Measurements from ENCODE around the gene FNBP1.

The FNBP1 gene

GRCh38 chr9:129887334-129888292 is 155.4 kb downstream of the FNBP1 start:
- no peak overlapping the region for H3K9ac ChIP-seq (ENCODE audit: low read depth, low read length)

DNA sequence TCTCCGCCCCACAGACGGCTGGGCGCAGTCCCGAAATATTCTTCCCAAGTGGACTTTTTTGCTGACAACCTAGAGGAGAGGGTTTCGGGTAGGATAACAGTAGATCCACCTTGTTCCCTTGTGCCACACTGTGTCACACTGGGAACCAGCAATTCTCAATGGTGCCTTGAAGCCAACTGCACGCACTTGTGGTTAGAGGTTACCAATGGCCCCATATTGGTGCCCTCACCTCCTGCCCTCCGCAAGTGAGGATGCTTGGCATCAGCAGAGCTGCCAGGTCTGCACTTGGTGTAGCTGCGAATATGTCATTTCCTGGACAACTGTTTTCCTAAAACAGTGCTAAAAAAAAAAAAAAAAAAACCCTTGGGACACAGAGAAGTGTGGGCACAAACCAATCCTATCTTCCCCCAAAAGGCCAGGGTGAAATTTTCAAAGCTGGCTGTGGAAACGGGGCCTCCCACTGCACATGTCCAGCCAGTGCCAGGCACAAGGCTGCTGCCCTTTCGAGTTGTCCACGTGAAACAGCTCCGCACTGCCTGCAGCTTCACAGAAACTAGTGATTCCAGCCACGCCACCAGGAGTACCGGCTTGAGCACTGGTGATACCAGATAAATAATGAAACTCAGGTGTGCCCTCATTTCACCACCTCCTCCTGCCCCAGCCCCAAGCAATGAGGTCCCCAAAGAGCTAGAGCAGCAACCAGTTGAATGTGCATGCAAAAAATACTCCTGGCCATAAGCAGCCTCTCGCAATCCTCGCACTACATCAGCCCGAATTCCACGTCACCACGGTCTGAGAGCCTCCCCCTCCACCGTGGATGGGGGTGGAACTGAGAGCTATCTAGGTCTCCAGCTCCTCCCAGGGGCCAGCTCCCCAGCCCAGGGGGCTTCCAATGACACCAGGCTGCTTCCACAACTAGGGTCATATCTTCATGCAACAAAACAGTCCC is 156.5 kb downstream of the FNBP1 start:
- Histone ChIP-seq H3K27ac (ENCODE audit: low read depth, low read length) (peak overlapping the region; percentile 47), H3K36me3 (ENCODE audit: control insufficient read depth, insufficient read depth, low read length) (peaks cover 5% of the 10 kb centered on the region; the same call in 1 of the 2 replicates), H3K9ac (ENCODE audit: low read depth, low read length) (no peak overlapping the region), H3K4me3 (ENCODE audit: low read depth, low read length) (no peak overlapping the region), H3K27me3 (ENCODE audit: control insufficient read depth, insufficient read depth, low read length) (no peaks in the 10 kb centered on the region), H3K9me3 (ENCODE audit: control insufficient read depth, insufficient read depth, low read length) (no peaks in the 10 kb centered on the region), H3K4me1 (ENCODE audit: control insufficient read depth, insufficient read depth, low read length) (peaks cover 37% of the 10 kb centered on the region)

More at GRCh38 chr9:129887334-129888292, 155.4 kb downstream of the FNBP1 start:
- Histone ChIP-seq H3K27me3 (ENCODE audit: control insufficient read depth, insufficient read depth, low read length) (no peaks in the 10 kb centered on the region), H3K27ac (ENCODE audit: low read depth, low read length) (peak overlapping the region; percentile 35), H3K4me3 (ENCODE audit: low read depth, low read length) (no peak overlapping the region), H3K36me3 (ENCODE audit: control insufficient read depth, insufficient read depth, low read length) (no peaks in the 10 kb centered on the region), H3K4me1 (ENCODE audit: control insufficient read depth, insufficient read depth, low read length) (peaks cover 37% of the 10 kb centered on the region), H3K9me3 (ENCODE audit: control insufficient read depth, insufficient read depth, low read length) (no peaks in the 10 kb centered on the region)

- Histone ChIP-seq H3K9me3 (ENCODE audit: control insufficient read depth, insufficient read depth, low read length) (no peaks in the 10 kb centered on the region), H3K27me3 (ENCODE audit: control insufficient read depth, insufficient read depth, low read length) (no peaks in the 10 kb centered on the region), H3K4me3 (ENCODE audit: low read depth, low read length) (peak overlapping the region; percentile 53), H3K36me3 (ENCODE audit: control insufficient read depth, insufficient read depth, low read length) (peaks cover 9% of the 10 kb centered on the region), H3K4me1 (ENCODE audit: control insufficient read depth, insufficient read depth, low read length) (peaks cover 40% of the 10 kb centered on the region), H3K27ac (ENCODE audit: low read depth, low read length) (peak overlapping the region; percentile 49), H3K9ac (ENCODE audit: low read depth, low read length) (0 out of 2 replicates have a peak overlapping the region, but pooled peaks have one; percentile 26)
Observed at GRCh38 chr9:129885670-129886106, 157.3 kb downstream of the FNBP1 start.

DNA sequence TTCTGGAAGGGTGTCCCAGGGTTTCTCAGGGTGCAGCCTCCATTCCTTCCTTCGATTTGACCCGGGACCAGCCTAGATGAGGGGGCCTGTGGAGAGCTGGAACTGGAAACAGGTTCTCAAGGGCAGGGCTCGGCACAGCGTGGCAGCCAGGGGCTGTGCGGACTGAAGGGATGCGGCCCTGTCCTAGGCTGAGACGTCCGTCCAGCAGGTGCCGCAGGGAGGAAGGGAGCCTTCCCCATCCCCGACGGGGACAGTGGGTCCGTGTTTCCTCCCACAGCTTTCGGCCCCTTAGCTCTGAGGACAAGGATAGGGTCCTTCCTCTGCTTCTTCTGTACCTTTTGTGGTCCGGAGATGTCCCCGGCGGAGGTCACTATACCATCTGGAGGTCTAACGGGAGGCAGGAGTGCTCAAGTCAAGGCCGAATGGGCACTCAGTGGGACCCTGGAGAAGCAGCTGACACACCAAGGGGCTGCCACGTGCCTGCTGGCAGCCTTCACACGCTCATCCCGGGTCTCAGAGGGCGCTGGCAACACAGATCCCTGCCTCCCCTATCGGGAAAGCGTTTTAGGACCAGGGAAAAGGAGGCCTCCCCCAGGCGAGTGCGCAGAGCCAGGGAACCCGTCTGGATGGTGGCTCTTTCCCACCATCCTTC is 157.8 kb downstream of the FNBP1 start:
- Histone ChIP-seq H3K9me3 (ENCODE audit: control insufficient read depth, insufficient read depth, low read length) (no peaks in the 10 kb centered on the region), H3K9ac (ENCODE audit: low read depth, low read length) (peak overlapping the region; percentile 48; the same call in 1 of the 2 replicates), H3K27ac (ENCODE audit: low read depth, low read length) (peak overlapping the region; percentile 53), H3K36me3 (ENCODE audit: control insufficient read depth, insufficient read depth, low read length) (peaks cover 13% of the 10 kb centered on the region), H3K4me3 (ENCODE audit: low read depth, low read length) (peak overlapping the region; percentile 53), H3K4me1 (ENCODE audit: control insufficient read depth, insufficient read depth, low read length) (peaks cover 42% of the 10 kb centered on the region), H3K27me3 (ENCODE audit: control insufficient read depth, insufficient read depth, low read length) (no peaks in the 10 kb centered on the region)

DNA sequence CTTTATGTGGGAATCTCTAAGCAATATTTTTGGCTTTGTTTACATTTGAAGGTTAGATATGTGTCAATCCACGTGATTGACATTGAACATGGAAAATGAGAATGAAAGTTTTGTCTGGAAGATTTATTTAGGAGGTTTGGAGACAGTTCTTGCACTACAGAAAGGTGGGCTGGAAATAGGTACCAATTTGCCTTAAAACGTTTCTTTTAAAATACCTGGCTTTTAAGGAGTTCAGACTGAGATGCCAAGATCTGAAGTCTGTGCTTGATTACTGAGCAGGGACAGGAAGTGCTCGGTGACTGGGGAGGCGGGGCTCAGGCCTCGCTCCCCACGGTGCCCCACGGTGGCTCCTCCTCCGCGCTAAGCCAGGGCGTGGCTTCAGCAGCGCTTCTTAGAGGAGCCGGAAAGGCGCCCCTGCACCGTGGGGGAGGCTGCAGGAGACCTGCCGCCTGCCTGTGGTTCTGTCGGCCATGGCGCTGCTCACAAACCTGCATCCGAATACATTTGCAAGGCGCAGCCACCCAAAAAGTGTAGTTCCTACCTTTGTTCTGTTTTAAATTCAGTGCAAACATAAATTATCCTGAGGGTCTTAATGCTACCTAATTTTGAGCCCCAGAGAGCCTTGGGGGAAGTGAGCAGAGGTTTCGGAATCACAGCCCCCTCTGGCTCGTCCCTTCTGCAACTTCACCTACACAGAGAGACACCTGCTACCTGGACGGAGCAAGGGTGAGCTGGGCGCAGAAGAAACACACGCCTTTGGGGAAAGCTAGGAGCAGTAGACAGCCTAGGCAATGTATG is 158.6 kb downstream of the FNBP1 start:
- H3K4me3 ChIP-seq (ENCODE audit: low read depth, low read length) = peak overlapping the region; percentile 53
- H3K27ac ChIP-seq (ENCODE audit: low read depth, low read length) = peak overlapping the region; percentile 61

DNA sequence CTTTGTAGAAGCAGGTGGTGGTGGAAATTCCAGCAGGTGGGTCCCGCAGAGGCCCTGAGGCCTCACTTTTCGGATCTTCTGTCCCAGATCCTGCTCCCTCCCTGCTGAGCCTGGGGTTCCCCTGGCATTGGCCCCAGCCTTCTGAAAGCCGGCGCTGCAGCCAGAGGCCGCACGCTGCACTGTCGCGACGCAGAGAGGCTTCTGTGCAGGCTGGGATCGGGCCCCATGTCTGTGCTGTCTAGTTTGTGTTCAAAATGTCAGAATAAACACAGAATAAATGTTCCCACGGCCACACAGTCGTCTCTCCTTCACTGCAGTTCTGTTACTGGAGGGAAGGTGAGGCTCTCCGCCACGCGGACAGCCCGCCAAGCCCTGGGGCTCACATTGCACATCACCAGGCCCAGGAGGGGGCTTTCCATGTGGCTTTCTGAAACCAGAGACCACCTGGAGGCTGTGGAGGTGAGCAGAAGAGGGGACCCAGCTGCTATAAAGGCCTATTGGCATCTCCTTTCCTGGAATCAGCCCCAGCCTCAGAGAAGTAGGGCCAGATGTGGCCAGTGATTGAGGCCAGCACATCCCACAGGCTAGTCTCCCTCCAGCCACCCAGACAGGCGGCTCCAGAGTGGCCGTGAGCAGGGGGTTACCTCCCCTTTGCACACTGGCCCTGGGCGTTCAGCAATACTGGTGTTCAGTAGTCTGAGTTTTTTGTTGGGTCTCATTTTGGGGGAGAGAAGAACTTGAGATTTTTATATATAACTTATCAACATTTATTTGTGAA is 161.3 kb downstream of the FNBP1 start:
- Histone ChIP-seq H3K4me3 (ENCODE audit: low read depth, low read length) (no peak overlapping the region), H3K27ac (ENCODE audit: low read depth, low read length) (no peak overlapping the region), H3K9ac (ENCODE audit: low read depth, low read length) (no peak overlapping the region), H3K4me1 (ENCODE audit: control insufficient read depth, insufficient read depth, low read length) (peaks cover 29% of the 10 kb centered on the region), H3K36me3 (ENCODE audit: control insufficient read depth, insufficient read depth, low read length) (peaks cover 13% of the 10 kb centered on the region), H3K27me3 (ENCODE audit: control insufficient read depth, insufficient read depth, low read length) (no peaks in the 10 kb centered on the region), H3K9me3 (ENCODE audit: control insufficient read depth, insufficient read depth, low read length) (no peaks in the 10 kb centered on the region)

More for the DNA sequence above, 158.6 kb downstream of the FNBP1 start:
- Histone ChIP-seq H3K4me1 (ENCODE audit: control insufficient read depth, insufficient read depth, low read length) (peaks cover 36% of the 10 kb centered on the region), H3K36me3 (ENCODE audit: control insufficient read depth, insufficient read depth, low read length) (peaks cover 13% of the 10 kb centered on the region), H3K9ac (ENCODE audit: low read depth, low read length) (peak overlapping the region; percentile 48; the same call in 1 of the 2 replicates), H3K27me3 (ENCODE audit: control insufficient read depth, insufficient read depth, low read length) (no peaks in the 10 kb centered on the region), H3K9me3 (ENCODE audit: control insufficient read depth, insufficient read depth, low read length) (no peaks in the 10 kb centered on the region)

- H3K27ac ChIP-seq (ENCODE audit: low read depth, low read length) = no peak overlapping the region
- no peak overlapping the region for H3K9ac ChIP-seq (ENCODE audit: low read depth, low read length)
- H3K4me1 ChIP-seq (ENCODE audit: control insufficient read depth, insufficient read depth, low read length) = peaks cover 22% of the 10 kb centered on the region
- no peak overlapping the region for H3K4me3 ChIP-seq (ENCODE audit: low read depth, low read length)
- no peaks in the 10 kb centered on the region for H3K27me3 ChIP-seq (ENCODE audit: control insufficient read depth, insufficient read depth, low read length)
- no peaks in the 10 kb centered on the region for H3K9me3 ChIP-seq (ENCODE audit: control insufficient read depth, insufficient read depth, low read length)
- peaks cover 17% of the 10 kb centered on the region for H3K36me3 ChIP-seq (ENCODE audit: control insufficient read depth, insufficient read depth, low read length)
Observed at GRCh38 chr9:129880654-129881546, 162.1 kb downstream of the FNBP1 start.

GRCh38 chr9:129879991-129880653 is 162.9 kb downstream of the FNBP1 start:
- H3K27ac ChIP-seq (ENCODE audit: low read depth, low read length) = no peak overlapping the region
- H3K9ac ChIP-seq (ENCODE audit: low read depth, low read length) = no peak overlapping the region
- H3K4me1 ChIP-seq (ENCODE audit: control insufficient read depth, insufficient read depth, low read length) = peaks cover 17% of the 10 kb centered on the region
- H3K4me3 ChIP-seq (ENCODE audit: low read depth, low read length) = no peak overlapping the region
- no peaks in the 10 kb centered on the region for H3K9me3 ChIP-seq (ENCODE audit: control insufficient read depth, insufficient read depth, low read length)
- peaks cover 25% of the 10 kb centered on the region for H3K36me3 ChIP-seq (ENCODE audit: control insufficient read depth, insufficient read depth, low read length)
- H3K27me3 ChIP-seq (ENCODE audit: control insufficient read depth, insufficient read depth, low read length) = no peaks in the 10 kb centered on the region

Data from HUES48 (cell line).